HepG2 (cell line): ENCODE measurements around the gene PIM3. TPM values are rescaled to one million over a fixed set of nuclear protein-coding genes. Genes with fewer than 3 reads are reported as not detected.

Source experiments
- AFF4 ChIP-seq: sonication (generic); formaldehyde crosslinking; IDR thresholded peaks from 2 replicates; pipeline ENCODE4 v1.4.0; 2020; ENCODE audit warnings: missing genetic modification reagents
- AGO1 ChIP-seq: fragments of 200-400 bp; formaldehyde crosslinking; IDR thresholded peaks from 2 replicates; pipeline ENCODE4 v1.6.1; 2017; ENCODE audit warnings: mild to moderate bottlenecking, low read depth, low read length, moderate library complexity; ENCODE audit not compliant: poor library complexity, severe bottlenecking
- AGO2 ChIP-seq: fragments of 200-400 bp; formaldehyde crosslinking; optimal IDR thresholded peaks from 2 replicates; pipeline ENCODE3; 2017; ENCODE audit warnings: mild to moderate bottlenecking, low read depth, low read length, moderate library complexity
- ATF7-NPFF ChIP-seq: sonication (generic); formaldehyde crosslinking; IDR thresholded peaks from 2 replicates; pipeline ENCODE4 v1.8.1; 2023; ENCODE audit warnings: mild to moderate bottlenecking, low read depth, missing genetic modification reagents, moderate library complexity
- CREM ChIP-seq, 2 experiments: sonication (generic) in 1 of 2; formaldehyde crosslinking in 1 of 2; IDR thresholded peaks; 2 replicates each; pipeline versions ENCODE4 v1.4.0 to v1.6.1; 2016 to 2020; ENCODE audit warnings: antibody characterized with exemption in 1 of 2, mild to moderate bottlenecking in 1 of 2, missing genetic modification reagents in 1 of 2
- GFI1 ChIP-seq: sonication (generic); formaldehyde crosslinking; IDR thresholded peaks from 2 replicates; pipeline ENCODE4 v1.5.0; 2020; ENCODE audit warnings: missing genetic modification reagents, mild to moderate bottlenecking, borderline replicate concordance
- LCORL ChIP-seq, 2 experiments: fragments of 450-650 bp in 1 of 2; sonication (generic) in 1 of 2; formaldehyde crosslinking in 1 of 2; IDR thresholded peaks; 2 replicates each; pipeline versions ENCODE4 v1.5.0 to v1.6.1; 2017 to 2020; ENCODE audit warnings: antibody characterized with exemption in 1 of 2, missing genetic modification reagents in 1 of 2
- MTF2 ChIP-seq: sonication (generic); formaldehyde crosslinking; IDR thresholded peaks from 2 replicates; pipeline ENCODE4 v1.5.0; 2020; ENCODE audit warnings: missing genetic modification reagents, borderline replicate concordance
- NCOA1 ChIP-seq: sonication (generic); formaldehyde crosslinking; IDR thresholded peaks from 2 replicates; pipeline ENCODE4 v1.9.0; 2021; ENCODE audit warnings: missing genetic modification reagents
- SRSF1 ChIP-seq: fragments of 200-400 bp; formaldehyde crosslinking; optimal IDR thresholded peaks from 2 replicates; pipeline ENCODE3; 2017; ENCODE audit warnings: mild to moderate bottlenecking, low read depth, low read length, moderate library complexity
- TEAD2 ChIP-seq: sonication (generic); formaldehyde crosslinking; IDR thresholded peaks from 2 replicates; pipeline ENCODE4 v1.9.0; 2021; ENCODE audit warnings: missing genetic modification reagents
- XRCC5 ChIP-seq: fragments of 200-400 bp; formaldehyde crosslinking; optimal IDR thresholded peaks from 2 replicates; pipeline ENCODE3; 2017; ENCODE audit warnings: mild to moderate bottlenecking, low read length
- ZC3H13 ChIP-seq: sonication (generic); formaldehyde crosslinking; IDR thresholded peaks from 2 replicates; pipeline ENCODE4 v1.8.1; 2023; ENCODE audit warnings: mild to moderate bottlenecking, missing genetic modification reagents, moderate library complexity
- ZNF280B ChIP-seq: sonication (generic); formaldehyde crosslinking; IDR thresholded peaks from 2 replicates; pipeline ENCODE4 v1.5.0; 2020; ENCODE audit warnings: missing genetic modification reagents, mild to moderate bottlenecking, borderline replicate concordance
- ZNF501 ChIP-seq: sonication (generic); formaldehyde crosslinking; IDR thresholded peaks from 2 replicates; pipeline ENCODE4 v1.5.1; 2020; ENCODE audit warnings: mild to moderate bottlenecking, moderate library complexity, missing genetic modification reagents
- ZNF549 ChIP-seq: sonication (generic); formaldehyde crosslinking; IDR thresholded peaks from 2 replicates; pipeline ENCODE4 v1.5.0; 2020; ENCODE audit warnings: missing genetic modification reagents
- ZNF710 ChIP-seq: sonication (generic); formaldehyde crosslinking; IDR thresholded peaks from 2 replicates; pipeline ENCODE4 v1.5.0; 2020; ENCODE audit warnings: mild to moderate bottlenecking, missing genetic modification reagents, borderline replicate concordance
- ZNF724P ChIP-seq: sonication (generic); formaldehyde crosslinking; IDR thresholded peaks from 2 replicates; pipeline ENCODE4 v1.8.0; 2022; ENCODE audit warnings: missing genetic modification reagents, borderline replicate concordance
- polyA plus RNA-seq, 8 experiments: library from polyadenylated mRNA; depleted of rRNA in 3 of 8; stranded (reverse) in 7 of 8; unstranded in 1 of 8; fragments of >200 nt; fragmentation: Illumina TruSeq in 4 of 8; extraction: Trizol in 4 of 8; gene quantifications; 2 replicates each; pipeline versions ENCODE4 v1.2.1 to v1.2.3, GENCODE V29; 2011 to 2016; ENCODE audit warnings: low read depth in 4 of 8, missing spikeins in 1 of 8, mixed read lengths in 1 of 8; ENCODE audit not compliant: insufficient read depth in 1 of 8
- total RNA-seq, 5 experiments: library from RNA; depleted of rRNA; stranded (reverse); fragments of >200 nt; fragmentation: Illumina TruSeq; extraction: Trizol; gene quantifications; 2 replicates each; pipeline ENCODE4 v1.2.3, GENCODE V29; 2016; ENCODE audit warnings: low read depth in 1 of 5

The PIM3 gene
- total and polyA plus RNA-seq, 2 of the 13 experiments (the other 11 are each of a cell fraction or from before 2014, with no cell fraction given): 21.6 to 31.2 TPM

- TF ChIP-seq ATF7-NPFF (CRISPR knock-in tag): no peak
- TF ChIP-seq MTF2 (CRISPR knock-in tag): peak; percentile 75; the same call in 1 of the 2 replicates
- 0 out of 2 replicates have a peak, but pooled peaks have one; percentile 7 for TF ChIP-seq CREM (IDR thresholded peaks at IDR 0.05)
- TF ChIP-seq CREM (CRISPR knock-in tag; IDR thresholded peaks at IDR 0.05): no peak
- no peak for TF ChIP-seq ZNF549 (CRISPR knock-in tag)
- TF ChIP-seq ZC3H13 (CRISPR knock-in tag): peak; percentile 78
- peak; percentile 60; the same call in 1 of the 2 replicates for TF ChIP-seq ZNF501 (CRISPR knock-in tag)
- TF ChIP-seq ZNF280B (CRISPR knock-in tag): 0 out of 2 replicates have a peak, but pooled peaks have one; percentile 30
- TF ChIP-seq AGO2: peak; percentile 92
- TF ChIP-seq LCORL (IDR thresholded peaks at IDR 0.05): no peak
- no peak; the same call in 1 of the 2 replicates for TF ChIP-seq LCORL (CRISPR knock-in tag; IDR thresholded peaks at IDR 0.05)
- TF ChIP-seq SRSF1: peak; percentile 71
- peak; percentile 44; the same call in 1 of the 2 replicates for TF ChIP-seq AFF4 (CRISPR knock-in tag)
- TF ChIP-seq XRCC5: peak; percentile 7
- peak; percentile 74; the same call in 1 of the 2 replicates for TF ChIP-seq GFI1 (CRISPR knock-in tag)
- no peak for TF ChIP-seq ZNF724P
- TF ChIP-seq TEAD2 (CRISPR knock-in tag): 0 out of 2 replicates have a peak, but pooled peaks have one; percentile 62
- TF ChIP-seq AGO1: peak; percentile 15
- 0 out of 2 replicates have a peak, but pooled peaks have one; percentile 56 for TF ChIP-seq ZNF710 (CRISPR knock-in tag)
- peak; percentile 34; the same call in 1 of the 2 replicates for TF ChIP-seq NCOA1 (CRISPR knock-in tag)
Observed at GRCh38 chr22:49959782-49960158, 802 bp upstream of the PIM3 start (continued).
